Activated CD4-positive, alpha-beta memory T cell treated with anti-CD3 and anti-CD28 coated beads, Interleukin-2, amount 10 ng/mL, durations not matched to agents 7 days and 5 days (primary cell): ENCODE data around the gene MED12L. TPM values are rescaled to one million over a fixed set of nuclear protein-coding genes. Genes with fewer than 3 reads are reported as not detected.

Source experiments
- CTCF ChIA-PET: fragments of 350-600 bp; sonication (Branson Sonifier 250); formaldehyde crosslinking; loops from one replicate; lab custom pipeline; 2021; ENCODE audit warnings: antibody characterized with exemption, inconsistent platforms; lab: Charles Lee
- POLR2A ChIA-PET: fragments of 350-600 bp; sonication (Branson Sonifier 250); formaldehyde crosslinking; loops from one replicate; lab custom pipeline; 2021; ENCODE audit warnings: antibody characterized with exemption; lab: Charles Lee
- DNase-seq: peaks from one replicate; pipeline ENCODE4 v3.0.0-alpha.2; 2020
- H3K27ac Mint-ChIP-seq: one replicate; pipeline ENCODE4 v1.8.0; 2021; ENCODE audit warnings: mild to moderate bottlenecking, mixed read lengths
- H3K27me3 Mint-ChIP-seq: one replicate; pipeline ENCODE4 v1.8.0; 2021; ENCODE audit warnings: mixed read lengths
- H3K36me3 Mint-ChIP-seq: one replicate; pipeline ENCODE4 v1.8.0; 2021; ENCODE audit warnings: low read depth, mixed read lengths
- H3K4me1 Mint-ChIP-seq: one replicate; pipeline ENCODE4 v1.8.0; 2021; ENCODE audit warnings: mixed read lengths
- H3K4me3 Mint-ChIP-seq: one replicate; pipeline ENCODE4 v1.8.0; 2021; ENCODE audit warnings: mild to moderate bottlenecking, mixed read lengths
- H3K9me3 Mint-ChIP-seq: one replicate; pipeline ENCODE4 v1.8.0; 2021; ENCODE audit warnings: mixed read lengths
- total RNA-seq, 2 experiments: library from RNA; stranded (reverse); gene quantifications; one replicate each; pipeline ENCODE4 v1.2.3, GENCODE V29; 2021

The MED12L gene
- total RNA-seq, 2 experiments from 2014 or later: 1.6 TPM

- Mint-ChIP-seq H3K4me3 (no peak overlapping the region), H3K27me3 (peaks cover 58% of the 10 kb centered on the region)
- POLR2A ChIA-PET: no interaction called here
Observed at GRCh38 chr3:151462991-151463390, 377.5 kb downstream of the MED12L start.

GRCh38 chr3:151467069-151467468 is 381.6 kb downstream of the MED12L start:
- Mint-ChIP-seq H3K9me3 (no peaks in the 10 kb centered on the region), H3K4me3 (no peak overlapping the region), H3K27me3 (peaks cover 31% of the 10 kb centered on the region), H3K36me3 (no peaks in the 10 kb centered on the region), H3K4me1 (no peaks in the 10 kb centered on the region), H3K27ac (no peak overlapping the region)
- POLR2A ChIA-PET: no interaction called here
- DNase-seq: no peak
- CTCF ChIA-PET: interaction anchor here (0.9 to 2.9 kb wide), 6 partner anchors 9 to 452 kb away, joined by 3 to 14 read pairs (median 4); no protein-coding TSS in a partner anchor

More at GRCh38 chr3:151462991-151463390, 377.5 kb downstream of the MED12L start:
- H3K36me3 Mint-ChIP-seq: no peaks in the 10 kb centered on the region
- CTCF ChIA-PET: no interaction called here
- no peaks in the 10 kb centered on the region for H3K9me3 Mint-ChIP-seq
- no peak overlapping the region for H3K27ac Mint-ChIP-seq
- no peaks in the 10 kb centered on the region for H3K4me1 Mint-ChIP-seq
- DNase-seq: no peak

GRCh38 chr3:151468284-151468917 is 382.9 kb downstream of the MED12L start:
- H3K4me3 Mint-ChIP-seq: no peak overlapping the region
- H3K9me3 Mint-ChIP-seq: no peaks in the 10 kb centered on the region
- DNase-seq: no peak
- no peaks in the 10 kb centered on the region for H3K4me1 Mint-ChIP-seq
- ChIA-PET POLR2A (no interaction called here), CTCF (interaction anchor here (0.7 to 2.9 kb wide), 16 partner anchors 9 to 451 kb away, joined by 3 to 14 read pairs (median 4); no protein-coding TSS in a partner anchor)
- H3K27me3 Mint-ChIP-seq: peaks cover 23% of the 10 kb centered on the region
- no peak overlapping the region for H3K27ac Mint-ChIP-seq
- no peaks in the 10 kb centered on the region for H3K36me3 Mint-ChIP-seq

GRCh38 chr3:151476344-151477018 is 391.0 kb downstream of the MED12L start:
- H3K4me3 Mint-ChIP-seq: no peak overlapping the region
- H3K27me3 Mint-ChIP-seq: peaks cover 8% of the 10 kb centered on the region
- H3K4me1 Mint-ChIP-seq: no peaks in the 10 kb centered on the region
- ChIA-PET CTCF (no interaction called here), POLR2A (no interaction called here)
- no peaks in the 10 kb centered on the region for H3K36me3 Mint-ChIP-seq
- H3K9me3 Mint-ChIP-seq: no peaks in the 10 kb centered on the region
- no peak overlapping the region for H3K27ac Mint-ChIP-seq
- DNase-seq: no peak

GRCh38 chr3:151477591-151478334 is 392.3 kb downstream of the MED12L start:
- no peak overlapping the region for H3K27ac Mint-ChIP-seq
- CTCF ChIA-PET: interaction anchor here (1.4 kb wide), 1 partner anchor 9 kb away, joined by 4 read pairs; no protein-coding TSS in a partner anchor
- POLR2A ChIA-PET: no interaction called here
- H3K9me3 Mint-ChIP-seq: peaks cover 2% of the 10 kb centered on the region
- peaks cover 8% of the 10 kb centered on the region for H3K27me3 Mint-ChIP-seq
- no peak overlapping the region for H3K4me3 Mint-ChIP-seq
- DNase-seq: no peak
- H3K36me3 Mint-ChIP-seq: no peaks in the 10 kb centered on the region
- no peaks in the 10 kb centered on the region for H3K4me1 Mint-ChIP-seq

- no peak for DNase-seq
- CTCF ChIA-PET: interaction anchor here (1.4 kb wide), 1 partner anchor 10 kb away, joined by 4 read pairs; no protein-coding TSS in a partner anchor
- no peak overlapping the region for H3K4me3 Mint-ChIP-seq
- peaks cover 2% of the 10 kb centered on the region for H3K9me3 Mint-ChIP-seq
- H3K4me1 Mint-ChIP-seq: no peaks in the 10 kb centered on the region
- H3K27me3 Mint-ChIP-seq: peaks cover 8% of the 10 kb centered on the region
- H3K27ac Mint-ChIP-seq: no peak overlapping the region
- POLR2A ChIA-PET: no interaction called here
- H3K36me3 Mint-ChIP-seq: no peaks in the 10 kb centered on the region
Observed at GRCh38 chr3:151478335-151478697, 392.9 kb downstream of the MED12L start.

GRCh38 chr3:151479452-151479851 is 394.0 kb downstream of the MED12L start:
- no peaks in the 10 kb centered on the region for H3K36me3 Mint-ChIP-seq
- no peak overlapping the region for H3K27ac Mint-ChIP-seq
- POLR2A ChIA-PET: no interaction called here
- peaks cover 2% of the 10 kb centered on the region for H3K9me3 Mint-ChIP-seq
- peaks cover 8% of the 10 kb centered on the region for H3K27me3 Mint-ChIP-seq
- no peak for DNase-seq
- H3K4me3 Mint-ChIP-seq: no peak overlapping the region
- CTCF ChIA-PET: interaction anchor here (1.0 to 1.5 kb wide), 3 partner anchors 11 to 40 kb away, joined by 3 to 5 read pairs (median 4); no protein-coding TSS in a partner anchor
- H3K4me1 Mint-ChIP-seq: no peaks in the 10 kb centered on the region

GRCh38 chr3:151480492-151480891 is 395.0 kb downstream of the MED12L start:
- no peak overlapping the region for H3K27ac Mint-ChIP-seq
- POLR2A ChIA-PET: no interaction called here
- H3K36me3 Mint-ChIP-seq: no peaks in the 10 kb centered on the region
- peaks cover 2% of the 10 kb centered on the region for H3K9me3 Mint-ChIP-seq
- CTCF ChIA-PET: interaction anchor here (1.5 to 1.6 kb wide), 2 partner anchors 11 to 41 kb away, joined by 3 to 5 read pairs; no protein-coding TSS in a partner anchor
- no peaks in the 10 kb centered on the region for H3K4me1 Mint-ChIP-seq
- no peak overlapping the region for H3K4me3 Mint-ChIP-seq
- DNase-seq: no peak
- peaks cover 8% of the 10 kb centered on the region for H3K27me3 Mint-ChIP-seq

- POLR2A ChIA-PET: no interaction called here
- no peaks in the 10 kb centered on the region for H3K36me3 Mint-ChIP-seq
- no peak for DNase-seq
- CTCF ChIA-PET: interaction anchor here (1.1 kb wide), 1 partner anchor 15 kb away, joined by 4 read pairs; no protein-coding TSS in a partner anchor
- H3K4me3 Mint-ChIP-seq: no peak overlapping the region
- peaks cover 3% of the 10 kb centered on the region for H3K27me3 Mint-ChIP-seq
- H3K27ac Mint-ChIP-seq: no peak overlapping the region
- no peaks in the 10 kb centered on the region for H3K4me1 Mint-ChIP-seq
- peaks cover 2% of the 10 kb centered on the region for H3K9me3 Mint-ChIP-seq
Observed at GRCh38 chr3:151483488-151483887, 398.0 kb downstream of the MED12L start.

- Mint-ChIP-seq H3K4me1 (no peaks in the 10 kb centered on the region), H3K9me3 (peaks cover 2% of the 10 kb centered on the region), H3K27me3 (peaks cover 1% of the 10 kb centered on the region), H3K4me3 (no peak overlapping the region), H3K27ac (no peak overlapping the region), H3K36me3 (no peaks in the 10 kb centered on the region)
- ChIA-PET POLR2A (no interaction called here), CTCF (interaction anchor here (1.1 kb wide), 1 partner anchor 16 kb away, joined by 4 read pairs; no protein-coding TSS in a partner anchor)
- DNase-seq: no peak
Observed at GRCh38 chr3:151483961-151484520, 398.6 kb downstream of the MED12L start.
